Memory B cell (primary cell): ENCODE data around the gene MALAT1.

Experiments
- ATAC-seq: fragments of 150-1000 bp; cut with Tn5 transposase; 2 replicates; pipeline ENCODE4 v1.10.0; 2021; ENCODE audit warnings: low read depth, mild to moderate bottlenecking, moderate library complexity
- DNase-seq, 2 donors: peaks; one replicate each; pipeline ENCODE4 v3.0.0; 2022; ENCODE audit warnings: low spot score in 2 of 2
- H3K27ac Mint-ChIP-seq: one replicate; pipeline ENCODE4 v1.8.0; 2022; ENCODE audit warnings: mild to moderate bottlenecking, moderate library complexity, mixed read lengths
- H3K27me3 Mint-ChIP-seq: one replicate; pipeline ENCODE4 v1.8.0; 2022; ENCODE audit warnings: mixed read lengths
- H3K36me3 Mint-ChIP-seq: one replicate; pipeline ENCODE4 v1.8.0; 2022; ENCODE audit warnings: mild to moderate bottlenecking, mixed read lengths
- H3K4me1 Mint-ChIP-seq: one replicate; pipeline ENCODE4 v1.8.0; 2022; ENCODE audit warnings: mixed read lengths
- H3K4me3 Mint-ChIP-seq: one replicate; pipeline ENCODE4 v1.8.0; 2022; ENCODE audit warnings: mild to moderate bottlenecking, moderate library complexity, mixed read lengths
- H3K9me3 Mint-ChIP-seq: one replicate; pipeline ENCODE4 v1.8.0; 2022; ENCODE audit warnings: mixed read lengths

The MALAT1 gene

DNA sequence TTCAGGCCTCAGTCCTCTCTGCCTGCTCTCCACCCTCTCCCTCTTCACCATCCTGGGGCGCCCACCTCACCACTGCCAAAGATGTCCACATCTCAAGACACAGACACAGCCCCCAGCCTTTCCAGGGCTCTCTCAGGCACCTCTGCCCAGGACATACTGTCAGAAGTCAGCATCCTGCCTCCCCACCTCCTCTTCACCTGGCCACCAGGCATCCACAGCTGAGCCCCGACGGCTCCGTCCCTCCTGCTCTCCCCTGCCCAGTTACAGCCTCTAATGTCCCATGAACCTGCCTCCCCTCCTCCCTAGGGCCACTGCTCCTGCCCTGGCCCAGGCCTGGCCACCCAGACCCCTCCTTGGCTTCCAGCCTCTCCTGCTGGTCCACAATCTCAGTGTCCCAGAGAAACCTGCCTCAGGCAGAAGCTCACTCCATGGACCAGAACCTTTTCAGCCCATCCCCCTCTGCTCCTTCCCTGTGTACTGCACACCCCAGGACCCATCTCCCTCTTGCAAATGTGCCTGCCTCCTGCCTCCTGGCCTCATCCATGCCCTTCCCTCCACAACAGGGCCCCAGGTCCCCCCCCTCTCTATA, 56.1 kb downstream of the MALAT1 start:
- DNase-seq: no peak
- no peak for ATAC-seq
- Mint-ChIP-seq H3K27me3 (no peaks in the 10 kb centered on the region), H3K4me1 (peaks cover 38% of the 10 kb centered on the region), H3K27ac (peak overlapping the region; percentile 28), H3K36me3 (no peaks in the 10 kb centered on the region), H3K4me3 (no peak overlapping the region), H3K9me3 (no peaks in the 10 kb centered on the region)

GRCh38 chr11:65555693-65556231, 56.9 kb downstream of the MALAT1 start:
- Mint-ChIP-seq H3K27me3 (no peaks in the 10 kb centered on the region), H3K27ac (no peak overlapping the region), H3K4me3 (no peak overlapping the region), H3K4me1 (peaks cover 43% of the 10 kb centered on the region), H3K36me3 (no peaks in the 10 kb centered on the region), H3K9me3 (no peaks in the 10 kb centered on the region)
- DNase-seq: no peak
- ATAC-seq: no peak
